OCI-LY3 (cell line): ENCODE measurements around the gene AMMECR1L.

Experiments
- H2AFZ ChIP-seq: fragments of 200-600, 300-600 bp; shearing (Covaris generic); 2 replicates; pipeline ENCODE4 v1.6.0; 2014; ENCODE audit warnings: antibody characterized with exemption, low read depth, low read length
- H3K27ac ChIP-seq: fragments of 200-600, 300-600 bp; sonication (generic); 2 replicates; pipeline ENCODE4 v1.5.1; 2014; ENCODE audit warnings: mild to moderate bottlenecking, low read length, moderate library complexity, mixed read lengths
- H3K27me3 ChIP-seq: fragments of 200-600, 300-600 bp; sonication (generic); 2 replicates; pipeline ENCODE4 v1.6.1; 2014; ENCODE audit warnings: low read depth, low read length, mixed read lengths
- H3K36me3 ChIP-seq: fragments of 200-600, 300-600 bp; sonication (generic); replicated peaks from 2 replicates; pipeline ENCODE3; 2014; ENCODE audit warnings: low read depth, low read length, mixed read lengths
- H3K4me1 ChIP-seq: fragments of 300-600, 200-600 bp; sonication (generic); 2 replicates; pipeline ENCODE4 v1.6.1; 2014; ENCODE audit warnings: low read length, mixed read lengths
- H3K4me2 ChIP-seq: fragments of 200-600, 300-600 bp; sonication (generic); 2 replicates; pipeline ENCODE4 v1.6.1; 2014; ENCODE audit warnings: low read length, mixed read lengths
- H3K4me3 ChIP-seq: fragments of 300-600, 200-600 bp; sonication (generic); 2 replicates; pipeline ENCODE4 v1.5.1; 2014; ENCODE audit warnings: antibody characterized with exemption, mild to moderate bottlenecking, low read length, moderate library complexity
- H3K79me2 ChIP-seq: fragments of 300-600, 200-600 bp; shearing (Covaris generic); 2 replicates; pipeline ENCODE4 v1.6.1; 2014; ENCODE audit warnings: mild to moderate bottlenecking, low read length, mixed read lengths
- H3K9ac ChIP-seq: fragments of 300-600, 200-600 bp; shearing (Covaris generic); 2 replicates; pipeline ENCODE4 v1.6.0; 2014; ENCODE audit warnings: mild to moderate bottlenecking, low read length, moderate library complexity
- H3K9me3 ChIP-seq: fragments of 200-600, 300-600 bp; shearing (Covaris generic); 2 replicates; pipeline ENCODE4 v1.6.1; 2014; ENCODE audit warnings: low read length, mixed read lengths; ENCODE audit not compliant: insufficient read depth
- H4K20me1 ChIP-seq: fragments of 200-600, 300-600 bp; sonication (generic); 2 replicates; pipeline ENCODE4 v1.6.1; 2016; ENCODE audit warnings: low read length, mixed read lengths; ENCODE audit not compliant: insufficient read depth
- CTCF ChIP-seq: fragments of 200-600, 300-600 bp; sonication (generic); IDR thresholded peaks from 2 replicates; pipeline ENCODE4 v1.5.1; 2014; ENCODE audit warnings: antibody characterized with exemption, low read length, low read depth
- EZH2phosphoT487 ChIP-seq: fragments of 200-600 bp; shearing (Covaris generic); IDR thresholded peaks from 2 replicates; pipeline ENCODE4 v1.6.1; 2018; ENCODE audit warnings: antibody characterized with exemption, mixed run types, low read depth

AMMECR1L gene

GRCh38 chr2:127927384-127927783, 41.6 kb upstream of the AMMECR1L start:
- Histone ChIP-seq H3K27me3 (no peaks in the 10 kb centered on the region), H3K9me3 (no peaks in the 10 kb centered on the region), H4K20me1 (no peaks in the 10 kb centered on the region), H3K9ac (no peak overlapping the region), H3K36me3 (no peaks in the 10 kb centered on the region), H3K4me3 (no peak overlapping the region), H3K4me1 (no peaks in the 10 kb centered on the region), H3K79me2 (no peaks in the 10 kb centered on the region), H3K4me2 (no peak overlapping the region), H3K27ac (no peak overlapping the region), H2AFZ (no peak overlapping the region)
- TF ChIP-seq EZH2phosphoT487 (no peak), CTCF (no peak)

DNA sequence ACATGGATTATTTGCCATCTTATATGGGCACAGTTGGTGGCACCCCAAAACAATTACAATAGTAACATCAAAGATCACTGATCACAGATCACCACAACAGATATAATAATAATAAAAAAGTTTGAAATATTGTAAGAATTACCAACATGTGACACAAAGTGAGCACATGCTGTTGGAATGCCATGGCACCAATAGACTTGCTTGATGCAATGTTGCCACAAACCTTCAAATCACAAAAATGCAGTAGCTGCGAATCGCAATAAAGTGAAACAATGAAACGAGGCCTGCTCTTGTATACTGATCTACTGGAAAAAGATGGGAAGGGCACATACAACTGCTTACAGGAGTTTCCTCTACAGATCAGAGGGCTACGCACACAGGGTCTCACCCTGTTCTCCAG, 32.2 kb upstream of the AMMECR1L start:
- H3K79me2 ChIP-seq = no peaks in the 10 kb centered on the region
- H3K4me1 ChIP-seq = no peaks in the 10 kb centered on the region
- H3K36me3 ChIP-seq = no peaks in the 10 kb centered on the region
- H2AFZ ChIP-seq = no peak overlapping the region
- TF ChIP-seq EZH2phosphoT487 (no peak), CTCF (no peak)
- H3K4me3 ChIP-seq = no peak overlapping the region
- H3K4me2 ChIP-seq = no peak overlapping the region
- no peaks in the 10 kb centered on the region for H3K9me3 ChIP-seq
- no peaks in the 10 kb centered on the region for H4K20me1 ChIP-seq
- H3K9ac ChIP-seq = no peak overlapping the region
- no peak overlapping the region for H3K27ac ChIP-seq
- H3K27me3 ChIP-seq = no peaks in the 10 kb centered on the region

GRCh38 chr2:127913808-127914457, 28.2 kb upstream of the AMMECR1L start:
- Histone ChIP-seq H4K20me1 (no peaks in the 10 kb centered on the region), H3K4me2 (no peak overlapping the region), H3K27me3 (no peaks in the 10 kb centered on the region), H2AFZ (no peak overlapping the region), H3K36me3 (no peaks in the 10 kb centered on the region), H3K9ac (no peak overlapping the region), H3K27ac (no peak overlapping the region), H3K4me1 (no peaks in the 10 kb centered on the region), H3K79me2 (no peaks in the 10 kb centered on the region), H3K9me3 (no peaks in the 10 kb centered on the region), H3K4me3 (no peak overlapping the region)
- TF ChIP-seq EZH2phosphoT487 (no peak), CTCF (no peak)

DNA sequence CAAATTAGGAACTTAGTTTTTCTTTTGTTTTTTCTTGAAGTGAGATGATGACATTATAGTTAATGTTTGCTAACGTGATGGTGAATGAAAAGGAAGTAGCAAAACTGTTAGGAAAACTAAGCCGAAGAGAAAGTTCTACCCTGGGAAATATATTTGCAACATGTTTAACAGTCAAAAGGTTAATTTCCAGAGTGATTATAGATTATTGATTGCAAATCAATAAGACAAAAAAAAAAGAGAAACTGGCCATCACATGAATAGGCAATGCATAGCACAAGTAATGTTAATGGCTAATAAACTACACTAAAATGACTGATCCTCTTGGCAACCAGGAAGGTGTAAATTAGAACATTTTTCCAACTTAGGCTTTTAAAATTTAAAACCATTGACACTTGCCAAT, 26.0 kb upstream of the AMMECR1L start:
- TF ChIP-seq CTCF (no peak), EZH2phosphoT487 (no peak)
- Histone ChIP-seq H3K27ac (no peak overlapping the region), H3K79me2 (no peaks in the 10 kb centered on the region), H3K4me3 (no peak overlapping the region), H3K27me3 (0 out of 2 replicates have a peak, but pooled peaks cover 2% of the 10 kb centered on the region), H3K4me1 (no peaks in the 10 kb centered on the region), H3K9ac (no peak overlapping the region), H4K20me1 (no peaks in the 10 kb centered on the region), H2AFZ (no peak overlapping the region), H3K9me3 (no peaks in the 10 kb centered on the region), H3K4me2 (no peak overlapping the region), H3K36me3 (no peaks in the 10 kb centered on the region)
